ENCODE measurements around the gene PARD3.
"Not testable (repeated sequence)": the region's sequence is repeated elsewhere in the genome, so short reads cannot be mapped to it uniquely, and the experiment has no call there.

The PARD3 gene

GRCh38 chr10:34653530-34653929 is 161.6 kb downstream of the PARD3 start:
- DNase-seq = no peak

- DNase-seq = no peak
Observed at GRCh38 chr10:34651416-34652195, 163.5 kb downstream of the PARD3 start.

GRCh38 chr10:34650156-34650555 is 164.9 kb downstream of the PARD3 start:
- DNase-seq = no peak

GRCh38 chr10:34649385-34649784 is 165.7 kb downstream of the PARD3 start:
- DNase-seq = no peak

- no peak for DNase-seq
Observed at GRCh38 chr10:34648919-34649318, 166.2 kb downstream of the PARD3 start.

GRCh38 chr10:34647875-34648865 is 166.9 kb downstream of the PARD3 start:
- DNase-seq = no peak

GRCh38 chr10:34647160-34647559 is 167.9 kb downstream of the PARD3 start:
- no peak for DNase-seq

GRCh38 chr10:34646331-34646730 is 168.8 kb downstream of the PARD3 start:
- DNase-seq = no peak

- not testable (repeated sequence) for DNase-seq
Observed at GRCh38 chr10:34644815-34645214, 170.3 kb downstream of the PARD3 start.

GRCh38 chr10:34644224-34644623 is 170.9 kb downstream of the PARD3 start:
- no peak for DNase-seq

GRCh38 chr10:34643620-34644019 is 171.5 kb downstream of the PARD3 start:
- no peak for DNase-seq

- no peak for DNase-seq
Observed at GRCh38 chr10:34641913-34642558, 173.1 kb downstream of the PARD3 start.

- DNase-seq = no peak
Observed at GRCh38 chr10:34641147-34641912, 173.8 kb downstream of the PARD3 start.

- DNase-seq = peak in 54 of 56 donors; percentile 5 to 88 (median 48)
Observed at GRCh38 chr10:34638406-34639054, 176.6 kb downstream of the PARD3 start.

GRCh38 chr10:34637418-34637911 is 177.6 kb downstream of the PARD3 start:
- DNase-seq = peak in 42 of 56 donors; percentile 8 to 78 (median 41)

GRCh38 chr10:34635111-34635510 is 180.0 kb downstream of the PARD3 start:
- DNase-seq = no peak

GRCh38 chr10:34633374-34633773 is 181.7 kb downstream of the PARD3 start:
- no peak for DNase-seq

GRCh38 chr10:34629084-34629483 is 186.0 kb downstream of the PARD3 start:
- DNase-seq = no peak

- DNase-seq = no peak
Observed at GRCh38 chr10:34628174-34628796, 186.8 kb downstream of the PARD3 start.

GRCh38 chr10:34627741-34628140 is 187.4 kb downstream of the PARD3 start:
- DNase-seq = no peak

Measured in amygdala (tissue), 56 donors.